Measurements from ENCODE around the gene GATA3.
A peak's percentile ranks its signal among the peaks of the same experiment; 100 is the strongest.

DNA sequence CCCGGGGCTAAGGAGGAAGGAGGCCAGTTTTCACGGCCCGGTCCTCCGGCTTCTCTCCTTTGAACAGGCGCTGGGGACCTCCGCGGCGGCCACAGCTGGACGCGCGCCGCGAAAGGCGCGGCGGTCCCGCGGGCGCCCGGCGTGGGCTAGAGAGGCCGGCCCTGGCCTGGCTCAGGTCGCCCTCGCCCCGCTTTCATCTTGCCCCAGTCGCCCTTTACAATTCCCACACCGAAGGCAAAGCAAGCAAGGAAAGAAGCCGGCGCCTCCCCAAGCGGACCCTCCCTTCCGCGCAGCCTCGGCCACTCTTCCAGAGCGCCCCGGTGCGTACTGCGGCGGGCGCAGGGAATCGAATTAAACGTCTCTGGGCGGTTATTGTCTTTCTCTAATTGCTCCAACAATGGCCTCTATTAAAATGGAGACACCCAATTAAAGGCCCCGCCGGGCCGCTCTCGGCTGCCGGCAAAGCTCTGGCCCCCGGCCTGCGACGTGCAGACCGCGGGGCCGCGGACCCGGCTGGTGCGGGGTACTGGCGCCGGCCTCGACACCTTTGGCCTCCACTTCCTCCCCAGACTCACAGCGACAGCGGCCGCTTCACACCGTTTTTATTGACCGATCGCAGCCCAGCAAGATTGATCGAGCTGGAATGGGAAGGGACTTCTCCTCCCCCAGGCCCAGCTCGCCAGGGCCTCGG, 4.5 kb upstream of the GATA3 start:
- TF ChIP-seq, protein P1, sequence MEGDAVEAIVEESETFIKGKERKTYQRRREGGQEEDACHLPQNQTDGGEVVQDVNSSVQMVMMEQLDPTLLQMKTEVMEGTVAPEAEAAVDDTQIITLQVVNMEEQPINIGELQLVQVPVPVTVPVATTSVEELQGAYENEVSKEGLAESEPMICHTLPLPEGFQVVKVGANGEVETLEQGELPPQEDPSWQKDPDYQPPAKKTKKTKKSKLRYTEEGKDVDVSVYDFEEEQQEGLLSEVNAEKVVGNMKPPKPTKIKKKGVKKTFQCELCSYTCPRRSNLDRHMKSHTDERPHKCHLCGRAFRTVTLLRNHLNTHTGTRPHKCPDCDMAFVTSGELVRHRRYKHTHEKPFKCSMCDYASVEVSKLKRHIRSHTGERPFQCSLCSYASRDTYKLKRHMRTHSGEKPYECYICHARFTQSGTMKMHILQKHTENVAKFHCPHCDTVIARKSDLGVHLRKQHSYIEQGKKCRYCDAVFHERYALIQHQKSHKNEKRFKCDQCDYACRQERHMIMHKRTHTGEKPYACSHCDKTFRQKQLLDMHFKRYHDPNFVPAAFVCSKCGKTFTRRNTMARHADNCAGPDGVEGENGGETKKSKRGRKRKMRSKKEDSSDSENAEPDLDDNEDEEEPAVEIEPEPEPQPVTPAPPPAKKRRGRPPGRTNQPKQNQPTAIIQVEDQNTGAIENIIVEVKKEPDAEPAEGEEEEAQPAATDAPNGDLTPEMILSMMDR (conservative IDR thresholded peaks at IDR 0.05; ENCODE audit: low read depth in 2 of 2): no peak
- no peak for TF ChIP-seq EZH2phosphoT487 (IDR thresholded peaks at IDR 0.05; ENCODE audit: unreplicated experiment)
- TF ChIP-seq EZH2 (IDR thresholded peaks at IDR 0.05; ENCODE audit: low read depth, unreplicated experiment): peak; percentile 84
- no peak for TF ChIP-seq POLR2AphosphoS5 (IDR thresholded peaks at IDR 0.05; ENCODE audit: low read depth)
- TF ChIP-seq, protein P2, sequence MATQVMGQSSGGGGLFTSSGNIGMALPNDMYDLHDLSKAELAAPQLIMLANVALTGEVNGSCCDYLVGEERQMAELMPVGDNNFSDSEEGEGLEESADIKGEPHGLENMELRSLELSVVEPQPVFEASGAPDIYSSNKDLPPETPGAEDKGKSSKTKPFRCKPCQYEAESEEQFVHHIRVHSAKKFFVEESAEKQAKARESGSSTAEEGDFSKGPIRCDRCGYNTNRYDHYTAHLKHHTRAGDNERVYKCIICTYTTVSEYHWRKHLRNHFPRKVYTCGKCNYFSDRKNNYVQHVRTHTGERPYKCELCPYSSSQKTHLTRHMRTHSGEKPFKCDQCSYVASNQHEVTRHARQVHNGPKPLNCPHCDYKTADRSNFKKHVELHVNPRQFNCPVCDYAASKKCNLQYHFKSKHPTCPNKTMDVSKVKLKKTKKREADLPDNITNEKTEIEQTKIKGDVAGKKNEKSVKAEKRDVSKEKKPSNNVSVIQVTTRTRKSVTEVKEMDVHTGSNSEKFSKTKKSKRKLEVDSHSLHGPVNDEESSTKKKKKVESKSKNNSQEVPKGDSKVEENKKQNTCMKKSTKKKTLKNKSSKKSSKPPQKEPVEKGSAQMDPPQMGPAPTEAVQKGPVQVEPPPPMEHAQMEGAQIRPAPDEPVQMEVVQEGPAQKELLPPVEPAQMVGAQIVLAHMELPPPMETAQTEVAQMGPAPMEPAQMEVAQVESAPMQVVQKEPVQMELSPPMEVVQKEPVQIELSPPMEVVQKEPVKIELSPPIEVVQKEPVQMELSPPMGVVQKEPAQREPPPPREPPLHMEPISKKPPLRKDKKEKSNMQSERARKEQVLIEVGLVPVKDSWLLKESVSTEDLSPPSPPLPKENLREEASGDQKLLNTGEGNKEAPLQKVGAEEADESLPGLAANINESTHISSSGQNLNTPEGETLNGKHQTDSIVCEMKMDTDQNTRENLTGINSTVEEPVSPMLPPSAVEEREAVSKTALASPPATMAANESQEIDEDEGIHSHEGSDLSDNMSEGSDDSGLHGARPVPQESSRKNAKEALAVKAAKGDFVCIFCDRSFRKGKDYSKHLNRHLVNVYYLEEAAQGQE (IDR thresholded peaks at IDR 0.05; ENCODE audit: unreplicated experiment): no peak
- TF ChIP-seq CREB1 (CRISPR knock-in tag; IDR thresholded peaks at IDR 0.05; ENCODE audit: low read depth): no peak
- TF ChIP-seq STAT1 (IDR thresholded peaks at IDR 0.05; ENCODE audit: unreplicated experiment): no peak
- no peak for TF ChIP-seq ETS1 (IDR thresholded peaks at IDR 0.05)
- no peak for TF ChIP-seq JUNB (IDR thresholded peaks at IDR 0.05; ENCODE audit: unreplicated experiment)
- no peak for TF ChIP-seq ZNF114 (CRISPR knock-in tag; IDR thresholded peaks at IDR 0.05)
- TF ChIP-seq ZNF331 (CRISPR knock-in tag; IDR thresholded peaks at IDR 0.05; ENCODE audit: low read depth): no peak
- TF ChIP-seq ZNF462 (CRISPR knock-in tag; IDR thresholded peaks at IDR 0.05): no peak

All from GM23338 (cell line).